ENCODE measurements around the gene ERC2. TPM values are rescaled to one million over a fixed set of nuclear protein-coding genes. Genes with fewer than 3 reads are reported as not detected.
A peak's percentile ranks its signal among the peaks of the same experiment; 100 is the strongest.

Gene ERC2
- total RNA-seq, 2 donors from 2014 or later = 1.2 TPM; not detected in 1

GRCh38 chr3:55746808-55747413, 721.4 kb downstream of the ERC2 start:
- Histone ChIP-seq H3K9me3 (no peaks in the 10 kb centered on the region), H3K27ac (no peak overlapping the region), H3K27me3 (replicated peaks; ENCODE audit: insufficient read depth) (no peaks in the 10 kb centered on the region), H3K4me3 (no peak overlapping the region), H3K4me1 (ENCODE audit: control insufficient read depth in 1 of 2, low read depth in 2 of 2) (no peaks in the 10 kb centered on the region), H3K36me3 (no peaks in the 10 kb centered on the region)
- TF ChIP-seq CTCF (IDR thresholded peaks at IDR 0.05) = peak; percentile 16
- ATAC-seq (ENCODE audit: insufficient number of reproducible peaks, low FRiP score, low read depth) = no peak
- DNase-seq (ENCODE audit: low spot score) = no peak

GRCh38 chr3:55742832-55743136, 725.5 kb downstream of the ERC2 start:
- ATAC-seq (ENCODE audit: insufficient number of reproducible peaks, low FRiP score, low read depth) = no peak
- Histone ChIP-seq H3K27me3 (replicated peaks; ENCODE audit: insufficient read depth) (no peaks in the 10 kb centered on the region), H3K9me3 (no peaks in the 10 kb centered on the region), H3K36me3 (no peaks in the 10 kb centered on the region), H3K4me3 (no peak overlapping the region), H3K4me1 (ENCODE audit: control insufficient read depth in 1 of 2, low read depth in 2 of 2) (no peaks in the 10 kb centered on the region), H3K27ac (no peak overlapping the region)
- no peak for TF ChIP-seq CTCF (IDR thresholded peaks at IDR 0.05)
- DNase-seq (ENCODE audit: low spot score) = no peak

GRCh38 chr3:55742022-55742831, 726.0 kb downstream of the ERC2 start:
- DNase-seq (ENCODE audit: low spot score) (no peak), ATAC-seq (ENCODE audit: insufficient number of reproducible peaks, low FRiP score, low read depth) (no peak)
- no peak for TF ChIP-seq CTCF (IDR thresholded peaks at IDR 0.05)
- Histone ChIP-seq H3K4me3 (no peak overlapping the region), H3K36me3 (no peaks in the 10 kb centered on the region), H3K27ac (no peak overlapping the region), H3K27me3 (replicated peaks; ENCODE audit: insufficient read depth) (no peaks in the 10 kb centered on the region), H3K9me3 (no peaks in the 10 kb centered on the region), H3K4me1 (ENCODE audit: control insufficient read depth in 1 of 2, low read depth in 2 of 2) (no peaks in the 10 kb centered on the region)

GRCh38 chr3:55737186-55737585, 731.1 kb downstream of the ERC2 start:
- no peak for TF ChIP-seq CTCF (IDR thresholded peaks at IDR 0.05)
- no peaks in the 10 kb centered on the region for H3K9me3 ChIP-seq
- ATAC-seq (ENCODE audit: insufficient number of reproducible peaks, low FRiP score, low read depth) = no peak
- H3K36me3 ChIP-seq = no peaks in the 10 kb centered on the region
- no peaks in the 10 kb centered on the region for H3K27me3 ChIP-seq (replicated peaks; ENCODE audit: insufficient read depth)
- DNase-seq (ENCODE audit: low spot score) = no peak
- H3K4me3 ChIP-seq = no peak overlapping the region
- no peak overlapping the region for H3K27ac ChIP-seq
- H3K4me1 ChIP-seq (ENCODE audit: control insufficient read depth in 1 of 2, low read depth in 2 of 2) = no peaks in the 10 kb centered on the region

- Histone ChIP-seq H3K27ac (no peak overlapping the region), H3K4me1 (ENCODE audit: control insufficient read depth in 1 of 2, low read depth in 2 of 2) (no peaks in the 10 kb centered on the region), H3K27me3 (replicated peaks; ENCODE audit: insufficient read depth) (no peaks in the 10 kb centered on the region), H3K4me3 (no peak overlapping the region), H3K9me3 (no peaks in the 10 kb centered on the region), H3K36me3 (no peaks in the 10 kb centered on the region)
- TF ChIP-seq CTCF (IDR thresholded peaks at IDR 0.05) = no peak
- DNase-seq (ENCODE audit: low spot score) (no peak), ATAC-seq (ENCODE audit: insufficient number of reproducible peaks, low FRiP score, low read depth) (no peak)
Measured at GRCh38 chr3:55735976-55736375, 732.3 kb downstream of the ERC2 start.
